KMS-11 (cell line): ENCODE measurements around the gene CDY1.
"Not testable (repeated sequence)": the region's sequence is repeated elsewhere in the genome, so short reads cannot be mapped to it uniquely, and the experiment has no call there.

Experiments
- H2AFZ ChIP-seq: fragments of 200-600 bp; sonication (generic); 2 replicates; pipeline ENCODE4 v1.6.1; 2016; ENCODE audit warnings: antibody characterized with exemption, mixed run types, low read depth
- H3K27ac ChIP-seq: fragments of 200-600 bp; sonication (generic); 2 replicates; pipeline ENCODE4 v1.6.1; 2016; ENCODE audit warnings: mild to moderate bottlenecking, mixed run types
- H3K27me3 ChIP-seq: fragments of 200-600 bp; sonication (generic); 2 replicates; pipeline ENCODE4 v1.6.1; 2017; ENCODE audit warnings: mild to moderate bottlenecking, low read depth, mixed run types, moderate library complexity; ENCODE audit not compliant: insufficient read depth
- H3K36me3 ChIP-seq: fragments of 200-600 bp; sonication (generic); 2 replicates; pipeline ENCODE4 v1.6.1; 2017; ENCODE audit warnings: mild to moderate bottlenecking, mixed run types; ENCODE audit not compliant: insufficient read depth
- H3K4me1 ChIP-seq: fragments of 200-600 bp; sonication (generic); 2 replicates; pipeline ENCODE4 v1.6.1; 2016; ENCODE audit warnings: mild to moderate bottlenecking, low read depth, mixed run types; ENCODE audit not compliant: poor library complexity, severe bottlenecking
- H3K4me2 ChIP-seq: fragments of 200-600 bp; sonication (generic); 2 replicates; pipeline ENCODE4 v1.7.0; 2016; ENCODE audit warnings: mild to moderate bottlenecking, mixed run types
- H3K4me3 ChIP-seq: fragments of 200-600 bp; sonication (generic); IDR thresholded peaks from 2 replicates; pipeline ENCODE4 v1.6.1; 2017; ENCODE audit warnings: low read depth, low read length, mixed read lengths; ENCODE audit not compliant: insufficient read depth
- H3K79me2 ChIP-seq: fragments of 200-600 bp; sonication (generic); 2 replicates; pipeline ENCODE4 v1.6.1; 2016; ENCODE audit warnings: low read depth, mixed run types; ENCODE audit not compliant: insufficient read depth
- H3K9ac ChIP-seq: fragments of 200-600 bp; sonication (generic); 2 replicates; pipeline ENCODE4 v1.6.1; 2016; ENCODE audit warnings: mild to moderate bottlenecking, mixed run types
- H4K20me1 ChIP-seq: fragments of 200-600 bp; sonication (generic); 2 replicates; pipeline ENCODE4 v1.6.1; 2016; ENCODE audit warnings: mild to moderate bottlenecking, mixed run types; ENCODE audit not compliant: insufficient read depth

The CDY1 gene

GRCh38 chrY:25621817-25622216 is at the start of gene CDY1:
Gene CDY1, plus strand, starts transcription at chrY:25622117. Its CDS starts 326 bp downstream, at chrY:25622443.
- not testable (repeated sequence) for H3K4me1 ChIP-seq, H3K4me2 ChIP-seq, H4K20me1 ChIP-seq, H3K27me3 ChIP-seq, H3K36me3 ChIP-seq, H2AFZ ChIP-seq, H3K79me2 ChIP-seq, H3K4me3 ChIP-seq, H3K9ac ChIP-seq, H3K27ac ChIP-seq

GRCh38 chrY:25593336-25593735 is 28.6 kb upstream of the CDY1 start:
- not testable (repeated sequence) for H3K36me3 ChIP-seq, H3K4me3 ChIP-seq, H3K4me2 ChIP-seq, H2AFZ ChIP-seq, H3K79me2 ChIP-seq, H3K27ac ChIP-seq, H3K9ac ChIP-seq, H3K4me1 ChIP-seq, H4K20me1 ChIP-seq, H3K27me3 ChIP-seq

GRCh38 chrY:25620209-25620608 is 1.7 kb upstream of the CDY1 start:
- not testable (repeated sequence) for H4K20me1 ChIP-seq, H3K27ac ChIP-seq, H3K79me2 ChIP-seq, H3K9ac ChIP-seq, H3K4me2 ChIP-seq, H3K36me3 ChIP-seq, H2AFZ ChIP-seq, H3K4me3 ChIP-seq, H3K27me3 ChIP-seq, H3K4me1 ChIP-seq

GRCh38 chrY:25626524-25626923 is 4.6 kb downstream of the CDY1 start:
- H3K27ac ChIP-seq, H3K4me3 ChIP-seq, H3K36me3 ChIP-seq, H3K4me1 ChIP-seq, H2AFZ ChIP-seq, H3K79me2 ChIP-seq, H4K20me1 ChIP-seq, H3K27me3 ChIP-seq, H3K9ac ChIP-seq, H3K4me2 ChIP-seq: not testable (repeated sequence)

GRCh38 chrY:25630383-25631112 is 8.6 kb downstream of the CDY1 start:
- H3K4me2 ChIP-seq, H3K79me2 ChIP-seq, H3K27ac ChIP-seq, H3K4me1 ChIP-seq, H4K20me1 ChIP-seq, H3K27me3 ChIP-seq, H2AFZ ChIP-seq, H3K9ac ChIP-seq, H3K4me3 ChIP-seq, H3K36me3 ChIP-seq: not testable (repeated sequence)

- not testable (repeated sequence) for H3K9ac ChIP-seq, H3K4me3 ChIP-seq, H3K79me2 ChIP-seq, H3K4me2 ChIP-seq, H4K20me1 ChIP-seq, H3K4me1 ChIP-seq, H3K27me3 ChIP-seq, H2AFZ ChIP-seq, H3K36me3 ChIP-seq, H3K27ac ChIP-seq
Measured at GRCh38 chrY:25639852-25640251, 17.9 kb downstream of the CDY1 start.

- H3K36me3 ChIP-seq, H3K27ac ChIP-seq, H3K27me3 ChIP-seq, H3K9ac ChIP-seq, H3K79me2 ChIP-seq, H2AFZ ChIP-seq, H3K4me2 ChIP-seq, H3K4me3 ChIP-seq, H4K20me1 ChIP-seq, H3K4me1 ChIP-seq: not testable (repeated sequence)
Measured at GRCh38 chrY:25643024-25643915, 21.4 kb downstream of the CDY1 start.
